ENCODE measurements around the gene PDZD4. TPM values are rescaled to one million over a fixed set of nuclear protein-coding genes. Genes with fewer than 3 reads are reported as not detected.

The PDZD4 gene
- total and polyA plus RNA-seq, 4 donors: 0.15 to 1.8 (median 0.69) TPM

DNA sequence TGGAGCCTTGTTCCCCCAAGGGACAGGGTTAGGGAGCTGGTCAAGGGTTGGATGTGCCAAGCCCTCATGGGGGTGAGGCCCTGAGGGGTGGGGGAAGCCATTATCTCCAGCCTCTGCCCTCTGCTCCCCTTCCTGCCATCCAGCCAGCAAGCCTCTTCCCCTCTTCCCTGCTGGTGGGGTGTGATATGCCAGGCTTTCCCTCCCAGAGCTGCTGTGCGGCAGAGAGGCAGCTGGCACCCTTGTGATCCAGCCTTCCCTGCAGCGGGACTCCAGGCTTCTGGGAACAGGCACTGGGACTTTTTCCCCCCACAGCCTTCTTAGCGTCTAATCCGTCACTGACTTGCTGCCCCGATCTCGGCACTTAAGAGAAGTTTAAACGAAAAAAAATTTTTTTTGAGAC lies 29.6 kb downstream of the PDZD4 start:
- Histone ChIP-seq H3K36me3 (ENCODE audit: control insufficient read depth in 4 of 4, insufficient read depth in 3 of 4, low read depth in 1 of 4, low read length in 3 of 4) (peaks cover 0 to 16% (median 4%) of the 10 kb centered on the region in 4 donors), H3K9me3 (ENCODE audit: control insufficient read depth in 4 of 4, low read length in 3 of 4) (peaks cover 0 to 3% (median 2%) of the 10 kb centered on the region in 4 donors), H3K9ac (ENCODE audit: low read depth in 1 of 2, low read length in 2 of 2) (no peak overlapping the region), H3K27ac (ENCODE audit: low read depth in 1 of 2, low read length in 2 of 2) (no peak overlapping the region), H3K4me3 (ENCODE audit: low read depth in 1 of 3, low read length in 3 of 3) (no peak overlapping the region), H3K27me3 (ENCODE audit: control insufficient read depth in 4 of 4, insufficient read depth in 4 of 4, low read length in 3 of 4) (no peaks in the 10 kb centered on the region), H3K4me1 (ENCODE audit: control insufficient read depth in 4 of 4, insufficient read depth in 4 of 4, low read length in 3 of 4) (peaks cover 0 to 5% (median 4%) of the 10 kb centered on the region in 4 donors)
- no peak for TF ChIP-seq YY1 (IDR thresholded peaks at IDR 0.05)
- TF ChIP-seq, protein P1, sequence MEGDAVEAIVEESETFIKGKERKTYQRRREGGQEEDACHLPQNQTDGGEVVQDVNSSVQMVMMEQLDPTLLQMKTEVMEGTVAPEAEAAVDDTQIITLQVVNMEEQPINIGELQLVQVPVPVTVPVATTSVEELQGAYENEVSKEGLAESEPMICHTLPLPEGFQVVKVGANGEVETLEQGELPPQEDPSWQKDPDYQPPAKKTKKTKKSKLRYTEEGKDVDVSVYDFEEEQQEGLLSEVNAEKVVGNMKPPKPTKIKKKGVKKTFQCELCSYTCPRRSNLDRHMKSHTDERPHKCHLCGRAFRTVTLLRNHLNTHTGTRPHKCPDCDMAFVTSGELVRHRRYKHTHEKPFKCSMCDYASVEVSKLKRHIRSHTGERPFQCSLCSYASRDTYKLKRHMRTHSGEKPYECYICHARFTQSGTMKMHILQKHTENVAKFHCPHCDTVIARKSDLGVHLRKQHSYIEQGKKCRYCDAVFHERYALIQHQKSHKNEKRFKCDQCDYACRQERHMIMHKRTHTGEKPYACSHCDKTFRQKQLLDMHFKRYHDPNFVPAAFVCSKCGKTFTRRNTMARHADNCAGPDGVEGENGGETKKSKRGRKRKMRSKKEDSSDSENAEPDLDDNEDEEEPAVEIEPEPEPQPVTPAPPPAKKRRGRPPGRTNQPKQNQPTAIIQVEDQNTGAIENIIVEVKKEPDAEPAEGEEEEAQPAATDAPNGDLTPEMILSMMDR (IDR thresholded peaks at IDR 0.05; ENCODE audit: low read depth, low read length, missing input control): no peak
- TF ChIP-seq FOXA2 (IDR thresholded peaks at IDR 0.05): no peak
- TF ChIP-seq EGR1 (IDR thresholded peaks at IDR 0.05; ENCODE audit: low read depth in 2 of 2): no peak
- TF ChIP-seq RXRA (IDR thresholded peaks at IDR 0.05): no peak
- no peak for TF ChIP-seq NR2F2 (IDR thresholded peaks at IDR 0.05)
- TF ChIP-seq JUND (IDR thresholded peaks at IDR 0.05): no peak
- no peak for TF ChIP-seq REST (IDR thresholded peaks at IDR 0.05)
- TF ChIP-seq ZBTB33 (IDR thresholded peaks at IDR 0.05): no peak
- WGBS: 88% methylated on average over 7 of the region's 7 CpGs
- no peak for DNase-seq (ENCODE audit: low spot score)

DNA sequence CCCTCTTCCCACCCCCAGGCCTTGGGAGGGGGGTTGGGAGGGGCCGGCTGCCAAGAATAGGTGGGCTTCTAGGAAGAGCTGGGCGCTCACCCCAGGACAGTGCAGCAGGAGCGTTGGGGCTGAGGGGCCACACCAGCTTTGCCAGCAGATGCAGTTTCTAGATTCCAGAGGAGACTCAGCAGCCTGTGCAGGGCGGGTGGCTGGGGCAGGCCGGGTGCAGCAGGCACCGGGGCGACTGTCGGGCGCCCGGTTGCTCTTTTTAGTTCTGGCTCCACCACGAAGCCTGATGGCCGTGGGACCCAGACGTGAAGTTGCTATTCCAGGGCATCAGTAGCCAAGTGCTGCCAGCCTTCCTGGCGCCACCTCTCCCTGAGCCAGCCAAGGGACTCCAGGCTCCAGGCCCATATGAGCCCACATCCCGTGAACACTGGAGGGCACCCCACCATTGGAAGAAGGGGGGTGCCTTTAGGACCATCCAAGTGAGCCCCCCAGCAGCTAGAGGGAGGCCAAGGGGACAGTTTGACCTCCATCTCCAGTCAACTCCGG lies 30.1 kb downstream of the PDZD4 start:
- H3K9ac ChIP-seq (ENCODE audit: low read depth in 1 of 2, low read length in 2 of 2): no peak overlapping the region
- WGBS: 87% methylated on average over 16 of the region's 16 CpGs
- H3K4me3 ChIP-seq (ENCODE audit: low read depth in 1 of 3, low read length in 3 of 3): no peak overlapping the region
- no peak for DNase-seq (ENCODE audit: low spot score)
- peaks cover 0 to 10% (median 9%) of the 10 kb centered on the region in 4 donors for H3K4me1 ChIP-seq (ENCODE audit: control insufficient read depth in 4 of 4, insufficient read depth in 4 of 4, low read length in 3 of 4)
- H3K27me3 ChIP-seq (ENCODE audit: control insufficient read depth in 4 of 4, insufficient read depth in 4 of 4, low read length in 3 of 4): no peaks in the 10 kb centered on the region
- H3K36me3 ChIP-seq (ENCODE audit: control insufficient read depth in 4 of 4, insufficient read depth in 3 of 4, low read depth in 1 of 4, low read length in 3 of 4): peaks cover 0 to 16% (median 4%) of the 10 kb centered on the region in 4 donors
- peaks cover 0 to 3% (median 2%) of the 10 kb centered on the region in 4 donors for H3K9me3 ChIP-seq (ENCODE audit: control insufficient read depth in 4 of 4, low read length in 3 of 4)
- no peak overlapping the region for H3K27ac ChIP-seq (ENCODE audit: low read depth in 1 of 2, low read length in 2 of 2)
- TF ChIP-seq HNF4A (conservative IDR thresholded peaks at IDR 0.05) (no peak), RAD21 (IDR thresholded peaks at IDR 0.05) (no peak), NR2F2 (IDR thresholded peaks at IDR 0.05) (no peak), MAX (IDR thresholded peaks at IDR 0.05) (no peak), TAF1 (conservative IDR thresholded peaks at IDR 0.05) (no peak), ZBTB33 (IDR thresholded peaks at IDR 0.05) (no peak), JUND (IDR thresholded peaks at IDR 0.05) (no peak), RXRA (IDR thresholded peaks at IDR 0.05) (no peak), YY1 (IDR thresholded peaks at IDR 0.05) (no peak), ATF3 (IDR thresholded peaks at IDR 0.05) (no peak), GABPA (IDR thresholded peaks at IDR 0.05 in 1 of 2, conservative IDR thresholded peaks at IDR 0.05 in 1 of 2) (no peak), FOXA2 (IDR thresholded peaks at IDR 0.05) (no peak)
- TF ChIP-seq, protein P1 (IDR thresholded peaks at IDR 0.05; ENCODE audit: low read depth, low read length, missing input control): no peak

Measured in liver (tissue), 9 donors.